Left kidney (tissue), 2 donors: ENCODE data around the gene TRERF1. TPM values are rescaled to one million over a fixed set of nuclear protein-coding genes. Genes with fewer than 3 reads are reported as not detected.
"Not testable (repeated sequence)": the region's sequence is repeated elsewhere in the genome, so short reads cannot be mapped to it uniquely, and the experiment has no call there.

Experiments
- DNase-seq: peaks from one replicate; pipeline ENCODE4 v3.0.0-alpha.2; 2013
- polyA plus RNA-seq: library from polyadenylated mRNA; unstranded; fragments of 120-200 nt; gene quantifications from one replicate; pipeline ENCODE4 v1.2.1, GENCODE V29; 2013; ENCODE audit not compliant: insufficient read length

Gene TRERF1
- polyA plus RNA-seq, 1 donor = 17.2 TPM

DNA sequence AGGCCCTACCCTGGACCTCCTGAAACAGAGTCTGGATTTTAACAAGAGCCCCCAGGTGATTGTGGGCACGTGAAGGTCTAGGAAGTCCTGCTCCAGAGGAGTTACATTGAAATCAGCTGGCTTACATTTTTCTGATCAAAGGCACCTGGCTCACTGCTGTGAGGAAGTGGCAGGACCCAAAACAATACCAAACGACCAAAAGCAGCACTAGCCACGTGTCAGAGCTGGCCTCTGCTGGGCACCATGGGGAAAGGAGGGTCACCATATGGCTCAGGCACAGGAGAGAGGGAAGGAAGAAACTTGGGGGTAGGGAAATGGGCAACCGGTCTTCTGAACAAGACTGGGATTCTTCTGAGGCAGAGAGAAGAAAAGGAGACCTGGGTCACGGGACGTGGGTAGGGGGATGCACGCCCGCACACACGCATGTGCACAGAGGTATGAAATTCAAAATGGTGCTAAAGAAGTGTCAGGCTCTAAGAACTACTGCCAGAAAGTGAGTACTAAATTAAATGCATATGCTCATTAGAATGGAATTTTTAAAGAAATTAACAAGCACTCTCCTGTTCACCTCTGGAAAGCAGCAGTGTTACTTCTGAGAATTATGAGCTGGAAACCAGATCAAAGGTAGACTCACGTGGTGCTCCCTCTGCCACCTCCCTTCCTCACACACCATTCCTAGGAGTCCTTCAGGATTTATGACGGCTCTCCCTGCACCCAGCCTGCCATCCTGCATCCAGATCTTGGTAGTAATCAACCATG is 113.6 kb downstream of the TRERF1 start:
- DNase-seq = peak; percentile 7

DNA sequence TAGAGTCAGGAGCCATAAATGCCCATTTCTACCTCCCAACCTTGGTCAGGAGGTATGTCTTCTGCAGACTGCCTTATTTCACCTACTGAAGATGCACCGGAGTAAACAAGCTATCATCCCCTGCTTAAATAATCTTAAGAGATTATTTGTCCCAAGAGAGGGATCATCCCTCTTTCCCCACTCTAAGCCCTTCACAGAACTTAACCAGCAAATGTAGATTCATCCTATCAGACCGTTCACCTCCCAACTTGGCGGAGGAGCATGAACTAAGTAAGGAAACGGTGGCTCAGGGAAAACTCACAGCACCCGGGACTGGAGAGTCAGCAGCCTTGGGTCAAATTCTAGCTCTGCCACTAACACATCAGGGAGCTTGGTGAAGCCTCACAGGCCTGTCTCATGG is 115.3 kb downstream of the TRERF1 start:
- DNase-seq = no peak

DNA sequence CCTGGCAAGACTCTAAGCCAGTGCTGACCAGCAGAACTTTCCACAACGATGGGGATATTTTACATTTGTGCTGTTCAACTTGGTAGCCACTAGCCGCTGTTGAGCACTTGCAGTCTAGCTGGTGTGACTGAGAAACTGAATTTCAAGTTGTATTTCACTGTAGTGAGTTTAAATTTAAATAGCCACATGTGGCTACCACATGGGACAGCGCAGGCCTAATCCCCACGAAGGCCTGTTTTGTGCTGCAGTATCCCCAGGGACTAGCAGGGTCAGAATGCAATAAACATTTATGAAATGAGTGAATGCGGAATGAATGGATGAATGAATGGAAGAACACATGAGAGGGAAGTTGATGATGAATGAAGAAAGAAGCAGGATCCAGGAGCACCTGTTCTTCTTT is 115.8 kb downstream of the TRERF1 start:
- no peak for DNase-seq

DNA sequence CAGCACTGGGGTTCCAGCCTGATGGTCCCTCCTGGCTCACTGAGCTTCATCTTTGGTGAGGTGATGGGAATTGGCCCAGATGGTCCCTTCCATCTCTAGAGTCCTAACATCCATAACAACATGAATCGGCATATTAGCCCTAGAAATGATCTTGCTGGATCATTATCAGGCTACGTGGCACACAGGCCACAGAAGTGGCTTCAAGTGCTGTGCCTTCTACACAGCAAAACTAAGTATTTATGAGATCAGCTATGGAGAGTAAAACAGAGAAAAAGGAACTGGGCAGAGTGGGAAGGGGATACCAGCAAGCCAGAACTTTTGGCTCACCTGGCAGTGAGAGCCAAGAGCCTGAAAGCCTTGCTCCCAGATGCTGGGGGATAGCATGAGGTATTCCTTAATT is 116.9 kb downstream of the TRERF1 start:
- DNase-seq = no peak

DNA sequence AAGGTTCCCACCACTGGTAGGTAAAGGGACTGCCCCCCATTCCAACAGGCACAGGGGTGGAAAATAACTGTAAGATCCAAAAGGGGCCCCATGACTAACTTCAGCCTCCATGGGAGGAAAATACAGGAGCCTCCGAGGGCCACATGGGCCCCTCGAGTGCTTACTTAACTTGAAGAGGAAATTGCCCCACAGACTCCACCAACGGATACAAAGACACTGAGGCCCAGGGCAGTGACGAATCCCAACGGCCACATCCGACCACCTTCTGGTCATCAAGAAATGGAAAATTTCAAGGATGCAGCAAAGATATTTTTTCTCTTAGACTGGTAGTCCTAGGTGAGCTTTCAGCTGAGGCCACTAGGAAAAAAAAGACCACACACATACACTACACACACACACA is 118.1 kb downstream of the TRERF1 start:
- no peak for DNase-seq

DNA sequence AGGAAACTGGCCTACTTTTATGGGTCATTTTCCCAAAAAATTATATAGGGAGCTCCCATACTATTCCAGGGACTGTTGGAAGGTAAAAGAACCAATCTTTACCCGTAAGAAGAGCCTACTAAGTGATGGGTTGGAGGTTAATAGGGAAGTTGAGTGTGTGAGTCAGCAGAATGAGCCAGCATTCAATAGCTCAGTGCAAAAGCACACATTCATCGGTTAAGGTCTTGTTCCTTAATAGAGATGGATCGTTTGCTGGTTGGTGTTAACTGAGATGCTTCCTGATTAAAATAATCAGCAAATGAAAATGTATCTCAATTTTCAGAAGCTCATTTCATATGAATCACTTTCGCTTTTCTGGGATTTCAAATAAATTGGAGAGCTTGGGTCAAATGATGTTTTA is 118.8 kb downstream of the TRERF1 start:
- DNase-seq = no peak

DNA sequence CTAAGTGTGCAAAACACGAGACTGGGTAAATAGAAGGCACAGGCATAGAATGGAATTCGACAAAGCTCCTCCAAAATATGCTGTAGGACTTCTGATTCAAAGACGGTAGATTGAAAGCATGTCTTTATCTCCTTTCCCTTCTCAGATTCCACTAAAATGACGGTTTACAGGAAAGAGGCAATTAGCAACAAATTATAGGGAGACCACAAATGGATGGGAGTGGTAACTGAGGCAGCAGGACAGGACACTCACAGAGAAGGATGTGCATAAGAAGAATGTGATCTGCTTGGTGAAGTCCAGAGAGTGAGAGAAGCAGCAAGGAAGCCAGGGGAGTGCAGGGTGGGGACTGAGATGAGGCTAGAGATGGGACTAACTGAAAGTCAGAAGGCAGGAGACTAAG is 120.7 kb downstream of the TRERF1 start:
- DNase-seq = no peak

DNA sequence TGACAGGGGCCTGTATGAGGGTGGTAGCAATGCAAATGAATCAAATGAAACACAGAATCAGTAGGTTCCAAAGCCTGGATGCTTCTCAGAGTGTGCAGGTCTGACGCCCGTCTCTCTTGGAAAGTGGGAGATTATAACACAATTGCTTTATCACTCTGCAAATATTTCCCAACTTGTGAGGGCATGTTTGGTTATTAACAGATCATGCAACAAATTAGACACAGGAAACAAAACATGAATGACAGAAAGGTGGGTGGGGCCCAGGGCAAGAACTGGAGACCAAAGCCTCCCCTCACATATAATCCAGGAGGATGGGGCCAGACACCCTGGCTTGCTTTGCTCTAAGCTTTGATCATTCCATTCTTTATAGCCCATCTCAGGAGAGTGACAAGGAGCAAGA is 125.5 kb downstream of the TRERF1 start:
- DNase-seq = no peak

DNA sequence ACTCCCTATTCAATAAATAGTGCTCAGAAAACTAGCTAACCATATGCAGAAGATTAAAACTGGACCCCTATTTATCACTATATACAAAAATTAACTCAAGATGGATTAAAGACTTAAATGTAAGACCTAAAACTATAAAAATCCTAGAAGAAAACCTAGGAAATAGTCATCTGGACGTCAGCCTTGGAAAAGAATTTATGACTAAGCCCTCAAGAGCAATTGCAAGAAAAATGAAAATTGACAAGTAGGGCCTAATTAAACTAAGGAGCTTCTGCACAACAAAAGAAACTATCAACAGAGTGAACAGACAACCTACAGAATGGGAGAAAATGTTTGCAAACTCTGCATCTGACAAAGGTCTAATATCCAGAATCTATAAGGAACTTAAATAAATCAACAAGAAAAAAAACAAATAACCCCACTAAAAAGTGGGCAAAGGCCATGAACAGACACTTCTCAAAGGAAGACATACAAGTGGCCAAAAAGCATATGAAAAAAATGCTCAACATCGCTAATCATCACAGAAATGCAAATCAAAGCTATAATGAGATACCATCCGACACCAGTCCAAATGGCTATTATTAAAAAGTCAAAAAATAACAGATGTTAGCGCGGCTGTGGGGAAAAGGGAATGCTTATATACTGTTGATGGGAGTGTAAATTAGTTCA is 126.9 kb downstream of the TRERF1 start:
- DNase-seq = not testable (repeated sequence)

DNA sequence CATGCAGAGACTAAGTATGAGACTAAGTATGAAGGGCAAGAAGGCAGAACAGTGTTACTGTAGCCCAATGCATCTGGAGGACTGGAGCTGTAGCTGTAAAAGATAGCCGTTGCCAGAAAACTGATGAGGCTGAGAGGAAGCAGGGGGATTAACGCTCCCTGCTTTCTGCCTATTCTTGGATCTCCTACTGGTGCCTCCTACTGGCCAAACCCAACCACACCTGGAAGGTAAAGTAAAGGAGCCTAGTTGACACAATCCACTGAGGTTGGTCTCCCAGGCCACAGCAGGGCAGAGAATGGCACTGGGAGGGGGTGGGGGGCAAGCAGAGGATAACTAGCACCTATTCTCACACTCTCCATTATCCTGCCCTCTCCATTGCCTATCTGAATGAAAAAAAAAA is 129.1 kb downstream of the TRERF1 start:
- no peak for DNase-seq

DNA sequence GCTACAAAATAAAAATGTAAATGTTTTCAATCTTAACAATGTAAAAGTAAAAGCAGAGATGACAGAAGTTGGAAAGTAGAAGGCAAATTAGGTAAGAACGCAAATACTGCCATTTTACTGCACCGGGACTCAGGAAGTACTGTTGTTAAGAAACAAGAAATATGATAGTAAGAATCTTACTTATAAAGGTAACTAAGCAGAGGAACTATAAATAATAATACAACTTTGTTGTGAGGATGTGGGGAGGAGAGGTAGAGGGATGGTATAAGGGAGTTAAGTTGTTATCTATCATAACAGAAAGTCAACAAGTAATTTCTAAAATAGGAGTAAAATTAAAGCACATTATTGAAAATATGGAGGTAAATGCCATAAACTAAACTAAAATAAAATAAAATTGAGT is 129.8 kb downstream of the TRERF1 start:
- no peak for DNase-seq

DNA sequence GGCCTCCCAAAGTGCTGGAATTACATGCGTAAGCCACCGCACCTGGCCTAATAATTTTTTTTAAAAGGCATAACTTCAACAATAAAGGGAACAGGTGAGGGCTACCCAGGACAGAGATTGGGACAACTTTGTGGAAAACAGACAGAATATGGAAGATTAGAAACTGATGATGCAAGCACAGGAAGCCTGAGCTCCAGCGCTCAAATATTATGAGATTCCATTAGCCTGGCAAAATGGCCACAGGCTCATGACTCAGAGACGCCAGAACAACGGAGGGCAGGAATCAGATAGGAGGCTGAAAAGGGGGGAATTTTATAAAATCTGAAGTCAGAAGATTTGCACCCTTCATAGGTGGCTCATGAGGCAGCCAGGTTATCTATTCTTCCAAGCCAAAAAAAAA is 131.0 kb downstream of the TRERF1 start:
- no peak for DNase-seq

DNA sequence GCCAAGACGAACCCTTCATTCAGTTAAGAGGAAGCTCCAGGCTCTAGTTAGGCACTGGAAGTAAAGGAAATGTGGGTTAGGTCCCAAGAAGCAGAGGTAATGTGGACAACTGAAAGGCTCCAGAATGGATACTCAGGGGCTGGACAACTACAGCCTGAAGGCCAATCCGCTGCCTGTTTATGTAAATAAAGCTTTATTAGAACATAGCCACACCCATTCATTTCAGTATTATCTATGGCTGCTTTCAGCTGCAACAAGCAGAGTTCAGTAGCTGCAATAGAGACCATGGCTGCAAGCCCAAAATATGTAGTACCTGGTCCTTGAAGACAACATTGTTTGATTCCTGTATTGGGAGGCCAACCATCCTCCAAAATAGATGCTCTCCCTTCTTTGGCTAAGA is 133.2 kb downstream of the TRERF1 start:
- DNase-seq = no peak

DNA sequence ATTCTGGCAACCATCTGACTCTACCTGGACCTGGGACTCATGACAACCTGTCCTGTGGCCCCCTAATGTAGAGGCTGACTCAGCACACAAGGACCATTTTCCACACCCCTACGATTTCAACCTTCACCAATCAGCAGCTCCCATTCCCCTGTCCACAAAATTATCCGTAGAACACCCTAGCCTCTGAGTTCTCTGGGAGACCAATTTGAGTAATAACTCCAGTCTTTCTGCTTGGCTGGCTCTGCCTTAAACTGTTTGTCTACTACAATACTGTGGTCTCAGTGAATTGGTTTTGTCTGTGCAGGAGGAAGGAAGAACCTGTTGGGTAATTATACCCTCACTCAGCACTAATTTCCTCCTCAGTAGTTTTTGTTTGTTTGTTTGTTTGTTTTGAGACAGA is 134.7 kb downstream of the TRERF1 start:
- DNase-seq = no peak

DNA sequence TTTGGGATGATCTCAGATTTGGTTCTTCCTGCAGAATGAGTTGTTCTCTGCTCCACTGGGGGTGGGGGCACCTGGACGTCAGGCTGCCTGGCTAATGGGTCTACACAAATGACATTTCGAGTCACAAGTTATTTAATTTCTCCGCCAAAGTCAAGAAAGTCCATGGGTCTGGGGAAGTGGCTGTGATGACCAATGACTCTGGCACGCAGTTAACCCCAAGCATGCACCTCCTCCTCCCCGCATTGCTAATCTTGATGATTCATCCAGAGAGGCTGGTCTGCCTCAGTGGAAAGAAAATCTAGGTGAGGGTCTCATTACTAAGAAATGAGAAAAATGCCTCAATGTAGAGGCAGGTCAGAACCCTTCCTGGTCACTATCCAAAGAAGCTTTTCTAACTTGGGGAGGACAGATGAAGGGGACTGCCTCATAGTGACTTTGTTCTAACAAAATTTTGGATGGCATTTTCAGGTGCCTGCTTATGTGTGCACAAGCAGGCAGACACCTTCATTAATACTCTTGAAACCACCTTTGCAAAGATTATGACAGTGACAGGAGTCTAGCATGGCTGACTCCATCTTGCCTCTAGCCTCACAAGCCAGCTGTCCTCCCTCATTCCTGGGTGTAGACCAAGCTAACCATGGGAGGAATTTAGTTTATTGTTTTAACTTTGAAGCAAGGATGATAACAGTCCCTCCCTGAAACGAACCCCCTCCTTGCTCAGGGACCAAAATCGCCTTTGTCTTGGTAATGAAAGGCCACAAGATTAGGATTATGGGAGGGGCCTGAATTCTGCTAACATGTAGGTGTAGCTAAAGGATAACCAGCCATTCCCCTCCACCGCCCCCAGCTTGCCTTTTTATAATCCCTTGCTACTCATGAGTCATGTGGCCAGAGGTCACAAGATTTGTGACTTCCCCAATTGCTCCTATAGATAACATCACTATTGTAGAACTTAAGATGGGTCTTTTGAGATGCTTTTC is 135.4 kb downstream of the TRERF1 start:
- no peak for DNase-seq

DNA sequence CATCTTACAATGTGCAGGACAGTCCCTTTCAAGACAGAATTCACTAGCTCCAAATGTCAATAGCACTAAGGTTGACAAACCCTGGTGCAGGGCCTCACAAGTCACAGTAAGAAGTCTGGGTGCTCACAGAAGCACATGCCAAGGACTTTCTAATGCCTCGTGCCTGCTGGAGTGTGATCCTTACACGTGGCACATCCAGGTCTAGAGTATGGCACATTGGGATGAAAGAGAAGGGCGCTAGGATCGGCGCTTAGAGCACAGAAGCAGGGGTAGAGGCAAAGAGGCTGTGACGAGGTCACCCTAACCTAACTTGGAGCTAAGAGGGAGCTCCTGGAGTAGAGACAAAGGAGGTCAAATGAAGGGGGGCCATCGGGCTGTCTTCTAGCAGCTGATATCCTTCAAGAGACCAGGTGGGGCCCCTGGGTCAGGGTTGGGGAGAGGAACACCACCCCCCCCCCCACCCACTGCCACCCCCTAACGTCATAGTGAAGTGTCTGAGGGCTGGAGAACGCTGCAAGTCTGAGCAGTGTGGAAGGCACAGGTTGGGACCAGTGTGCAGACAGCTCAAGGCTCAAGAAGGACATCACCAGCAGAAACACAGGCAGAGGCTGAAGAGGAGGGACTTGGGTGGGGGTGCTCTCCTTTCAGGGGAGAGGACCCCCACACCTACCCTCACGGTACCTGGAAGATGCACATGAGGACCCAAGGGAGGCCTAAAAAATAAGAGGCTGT is 136.3 kb downstream of the TRERF1 start:
- DNase-seq = no peak

DNA sequence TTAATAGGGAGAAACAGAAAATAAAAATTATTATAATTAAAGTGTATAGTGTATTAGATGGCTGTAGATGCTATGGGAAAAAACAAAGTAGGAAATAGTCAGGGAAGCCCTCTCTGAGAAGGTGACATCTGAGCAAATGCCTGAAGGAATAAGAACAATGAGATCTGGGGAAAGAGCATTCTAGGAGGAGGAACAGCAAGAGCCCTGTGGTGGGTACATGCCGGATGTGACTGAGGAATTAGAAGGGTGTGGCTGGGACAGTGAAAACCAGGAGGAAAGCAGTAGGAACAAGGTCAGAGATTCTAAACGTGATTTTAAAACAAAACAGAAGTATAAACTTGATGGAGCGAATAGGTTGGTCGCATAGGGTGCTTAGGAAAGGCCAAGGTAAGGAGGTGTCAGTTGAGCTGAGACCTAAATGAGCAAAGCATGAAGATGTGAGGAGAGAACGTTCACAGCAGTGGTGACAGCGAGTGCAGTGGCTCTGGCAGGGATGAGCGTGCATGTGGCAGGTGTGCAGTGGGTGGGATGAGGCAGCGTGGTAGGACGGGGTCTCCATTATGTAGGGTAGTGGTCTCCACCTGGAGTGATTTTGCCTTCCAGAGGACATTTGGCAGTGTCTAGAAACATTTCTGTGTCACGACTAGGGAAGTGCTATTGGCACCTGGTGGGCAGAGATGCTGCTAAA is 137.0 kb downstream of the TRERF1 start:
- DNase-seq = no peak

DNA sequence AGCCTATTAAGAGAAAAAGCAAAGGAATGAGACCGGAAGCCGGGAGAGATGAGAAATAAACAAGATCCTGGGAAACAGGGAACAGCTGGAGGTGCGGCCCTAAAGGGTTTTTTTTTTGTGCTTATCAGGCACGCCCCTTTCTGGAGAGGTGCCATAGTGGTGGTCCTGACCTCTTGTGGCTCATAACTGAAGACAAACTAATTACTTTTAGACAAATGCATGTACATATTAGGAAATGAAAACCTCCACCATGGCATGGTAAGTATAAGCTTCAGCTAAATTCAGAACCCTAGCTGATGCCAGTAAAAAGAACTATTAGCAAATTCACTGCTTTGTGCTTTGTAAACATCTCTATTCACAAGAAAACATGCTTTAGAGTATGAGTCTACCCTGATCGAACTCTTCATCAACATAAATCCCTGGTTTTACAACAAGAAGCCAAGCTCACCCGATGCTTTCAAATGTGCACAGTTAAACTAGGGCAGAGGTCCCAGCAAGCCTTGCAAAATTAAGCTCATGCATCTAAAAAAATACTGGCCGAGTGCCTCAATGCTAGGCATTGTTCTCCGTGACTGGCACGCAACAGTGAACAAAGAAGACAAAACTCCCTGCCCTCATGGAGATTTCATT is 137.7 kb downstream of the TRERF1 start:
- DNase-seq = peak; percentile 50

DNA sequence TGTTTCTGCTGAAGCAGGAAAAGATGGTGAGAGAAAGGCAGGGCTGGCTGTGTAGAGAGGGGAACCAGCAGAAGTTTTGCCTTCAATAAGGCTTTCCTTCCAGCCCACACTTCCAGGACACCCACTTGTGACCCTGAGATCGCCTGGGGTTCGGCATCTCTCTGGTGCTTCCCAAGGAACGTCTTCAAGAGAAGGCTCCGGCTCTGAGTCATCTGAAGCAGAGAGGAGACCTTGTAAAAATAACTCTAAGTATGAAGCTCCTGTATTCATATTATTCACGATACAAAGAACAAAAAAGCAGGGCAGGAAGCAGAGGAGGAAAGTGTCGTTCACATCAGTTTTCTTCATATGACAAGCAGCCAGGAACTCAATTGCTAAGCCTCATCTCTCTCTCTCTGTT is 138.7 kb downstream of the TRERF1 start:
- no peak for DNase-seq

DNA sequence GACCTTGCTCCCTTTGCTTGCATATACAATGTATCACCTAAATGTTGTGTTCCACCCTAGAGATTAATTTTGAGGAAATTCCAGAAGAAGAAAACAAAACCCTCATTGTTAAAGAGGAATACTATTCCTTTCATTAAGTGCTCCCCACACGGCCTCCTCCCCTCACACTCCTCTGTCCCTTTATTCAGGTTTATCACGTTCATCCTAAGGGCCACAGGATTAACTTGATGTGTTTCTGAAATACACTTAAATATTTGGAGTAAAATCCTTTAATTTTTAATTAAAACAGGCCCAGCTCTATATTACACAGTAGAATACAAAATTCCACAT is 144.6 kb downstream of the TRERF1 start:
- DNase-seq = no peak
